Neural crest cell (in vitro differentiated cells): Measurements from ENCODE around the gene XYLT1. TPM values are rescaled to one million over a fixed set of nuclear protein-coding genes. Genes with fewer than 3 reads are reported as not detected.

Source experiments
- DNase-seq: peaks from one replicate; pipeline ENCODE4 v3.0.0; 2021; ENCODE audit warnings: low read depth, mixed read lengths, low spot score
- H3K27ac Mint-ChIP-seq: one replicate; pipeline ENCODE4 v1.8.0; 2021; ENCODE audit warnings: mild to moderate bottlenecking, mixed read lengths; ENCODE audit not compliant: unreplicated experiment
- H3K27me3 Mint-ChIP-seq: 2 replicates; pipeline ENCODE4 v1.8.0; 2021; ENCODE audit warnings: low read depth, mild to moderate bottlenecking, mixed read lengths
- H3K36me3 Mint-ChIP-seq: 2 replicates; pipeline ENCODE4 v1.8.0; 2021; ENCODE audit warnings: low read depth, mild to moderate bottlenecking, mixed read lengths
- H3K4me1 Mint-ChIP-seq: 2 replicates; pipeline ENCODE4 v1.8.0; 2021; ENCODE audit warnings: mixed read lengths
- H3K4me3 Mint-ChIP-seq: one replicate; pipeline ENCODE4 v1.8.0; 2021; ENCODE audit warnings: mild to moderate bottlenecking, mixed read lengths
- H3K9me3 Mint-ChIP-seq: 2 replicates; pipeline ENCODE4 v1.8.0; 2021; ENCODE audit warnings: mixed read lengths
- total RNA-seq: library from RNA; stranded (reverse); gene quantifications from 2 replicates; pipeline ENCODE4 v1.2.1, GENCODE V29; 2021
- TF ChIP-seq, protein P1 (sequence below): fragments of 200-600 bp; sonication (generic); conservative IDR thresholded peaks from 2 replicates; pipeline ENCODE4 v1.5.0; 2021; ENCODE audit warnings: antibody characterized with exemption, mild to moderate bottlenecking

XYLT1 gene
- total RNA-seq, 1 donor from 2014 or later: 15.0 TPM

DNA sequence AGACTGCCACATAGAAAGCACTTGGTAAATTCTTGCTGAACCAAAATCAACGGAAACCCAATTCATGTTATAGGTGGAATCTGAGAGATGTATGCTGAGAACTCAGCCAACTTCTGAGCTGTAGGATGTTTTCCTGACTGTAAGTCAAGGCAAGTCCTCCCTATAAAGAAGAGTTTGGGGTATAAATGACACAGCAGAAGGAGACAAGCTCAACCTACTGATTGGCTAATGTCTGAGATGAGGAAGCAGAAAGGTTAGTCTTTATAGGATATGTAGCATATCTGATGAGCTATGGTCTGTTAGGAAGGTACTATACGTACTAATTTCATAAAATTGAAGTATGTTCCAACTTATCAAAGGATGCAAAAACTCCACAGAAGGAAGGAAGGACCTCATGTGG lies 99.5 kb downstream of the XYLT1 start:
- TF ChIP-seq, protein P1, sequence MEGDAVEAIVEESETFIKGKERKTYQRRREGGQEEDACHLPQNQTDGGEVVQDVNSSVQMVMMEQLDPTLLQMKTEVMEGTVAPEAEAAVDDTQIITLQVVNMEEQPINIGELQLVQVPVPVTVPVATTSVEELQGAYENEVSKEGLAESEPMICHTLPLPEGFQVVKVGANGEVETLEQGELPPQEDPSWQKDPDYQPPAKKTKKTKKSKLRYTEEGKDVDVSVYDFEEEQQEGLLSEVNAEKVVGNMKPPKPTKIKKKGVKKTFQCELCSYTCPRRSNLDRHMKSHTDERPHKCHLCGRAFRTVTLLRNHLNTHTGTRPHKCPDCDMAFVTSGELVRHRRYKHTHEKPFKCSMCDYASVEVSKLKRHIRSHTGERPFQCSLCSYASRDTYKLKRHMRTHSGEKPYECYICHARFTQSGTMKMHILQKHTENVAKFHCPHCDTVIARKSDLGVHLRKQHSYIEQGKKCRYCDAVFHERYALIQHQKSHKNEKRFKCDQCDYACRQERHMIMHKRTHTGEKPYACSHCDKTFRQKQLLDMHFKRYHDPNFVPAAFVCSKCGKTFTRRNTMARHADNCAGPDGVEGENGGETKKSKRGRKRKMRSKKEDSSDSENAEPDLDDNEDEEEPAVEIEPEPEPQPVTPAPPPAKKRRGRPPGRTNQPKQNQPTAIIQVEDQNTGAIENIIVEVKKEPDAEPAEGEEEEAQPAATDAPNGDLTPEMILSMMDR: no peak
- H3K4me1 Mint-ChIP-seq: peaks cover 75% of the 10 kb centered on the region
- no peak for DNase-seq
- no peaks in the 10 kb centered on the region for H3K27me3 Mint-ChIP-seq
- no peak overlapping the region for H3K4me3 Mint-ChIP-seq
- H3K9me3 Mint-ChIP-seq: no peaks in the 10 kb centered on the region
- no peaks in the 10 kb centered on the region for H3K36me3 Mint-ChIP-seq
- peak overlapping the region; percentile 83 for H3K27ac Mint-ChIP-seq

DNA sequence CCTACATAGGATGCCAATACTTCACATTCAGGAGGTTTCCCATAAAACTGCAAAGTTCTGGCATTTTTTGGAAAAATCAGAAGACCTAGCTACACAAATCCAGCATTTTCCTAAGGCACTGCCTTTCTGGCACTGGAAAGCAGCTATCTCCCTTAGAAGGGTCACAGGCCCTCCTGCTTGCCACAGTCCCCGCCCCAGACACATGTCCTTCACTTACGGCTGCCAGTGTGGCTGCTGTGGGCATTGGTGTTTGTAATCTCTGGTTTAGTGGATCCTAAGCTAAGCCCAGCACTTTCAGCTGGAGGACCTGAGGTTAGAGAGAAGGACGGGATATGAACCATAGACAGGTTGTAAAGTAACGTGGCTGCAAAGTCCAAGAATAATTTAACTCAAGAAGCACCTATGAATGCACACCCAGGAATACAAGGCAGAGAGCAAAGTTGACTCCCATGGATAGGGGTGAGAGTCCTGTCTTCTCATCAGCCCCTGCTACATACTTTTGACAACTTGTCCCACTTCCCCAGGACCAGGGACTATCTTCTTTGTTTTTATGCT lies 100.0 kb downstream of the XYLT1 start:
- Mint-ChIP-seq H3K4me1 (peaks cover 70% of the 10 kb centered on the region), H3K36me3 (no peaks in the 10 kb centered on the region), H3K27me3 (no peaks in the 10 kb centered on the region), H3K9me3 (no peaks in the 10 kb centered on the region), H3K27ac (peak overlapping the region; percentile 83), H3K4me3 (peak overlapping the region; percentile 82)
- DNase-seq: no peak
- TF ChIP-seq, protein P1: no peak

DNA sequence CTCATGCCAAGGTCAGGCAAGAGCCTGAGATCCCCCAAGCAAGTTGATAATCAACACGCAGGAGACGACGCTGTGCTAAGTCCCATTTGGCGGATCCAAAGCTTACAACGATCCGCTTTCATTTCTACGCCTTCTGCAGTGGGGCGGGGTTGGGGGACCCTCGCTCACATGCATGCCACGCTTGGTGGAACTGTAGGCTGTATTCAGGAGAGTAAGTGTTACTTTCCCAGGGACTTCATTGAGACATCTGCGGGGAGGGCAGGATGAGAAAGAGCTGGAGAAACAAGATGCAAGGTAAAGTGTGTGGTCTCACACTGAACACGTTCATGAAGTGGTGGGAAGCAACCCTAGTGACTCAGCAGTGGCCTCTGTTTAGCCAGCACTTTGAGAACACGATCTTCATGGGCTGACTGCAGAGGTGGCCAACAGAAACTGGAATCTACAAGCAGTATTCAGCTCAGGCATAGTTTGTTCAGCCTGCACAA lies 100.5 kb downstream of the XYLT1 start:
- Mint-ChIP-seq H3K27me3 (no peaks in the 10 kb centered on the region), H3K4me3 (peak overlapping the region; percentile 82), H3K36me3 (no peaks in the 10 kb centered on the region), H3K4me1 (peaks cover 71% of the 10 kb centered on the region), H3K27ac (peak overlapping the region; percentile 83), H3K9me3 (no peaks in the 10 kb centered on the region)
- TF ChIP-seq, protein P1: no peak
- DNase-seq: no peak

DNA sequence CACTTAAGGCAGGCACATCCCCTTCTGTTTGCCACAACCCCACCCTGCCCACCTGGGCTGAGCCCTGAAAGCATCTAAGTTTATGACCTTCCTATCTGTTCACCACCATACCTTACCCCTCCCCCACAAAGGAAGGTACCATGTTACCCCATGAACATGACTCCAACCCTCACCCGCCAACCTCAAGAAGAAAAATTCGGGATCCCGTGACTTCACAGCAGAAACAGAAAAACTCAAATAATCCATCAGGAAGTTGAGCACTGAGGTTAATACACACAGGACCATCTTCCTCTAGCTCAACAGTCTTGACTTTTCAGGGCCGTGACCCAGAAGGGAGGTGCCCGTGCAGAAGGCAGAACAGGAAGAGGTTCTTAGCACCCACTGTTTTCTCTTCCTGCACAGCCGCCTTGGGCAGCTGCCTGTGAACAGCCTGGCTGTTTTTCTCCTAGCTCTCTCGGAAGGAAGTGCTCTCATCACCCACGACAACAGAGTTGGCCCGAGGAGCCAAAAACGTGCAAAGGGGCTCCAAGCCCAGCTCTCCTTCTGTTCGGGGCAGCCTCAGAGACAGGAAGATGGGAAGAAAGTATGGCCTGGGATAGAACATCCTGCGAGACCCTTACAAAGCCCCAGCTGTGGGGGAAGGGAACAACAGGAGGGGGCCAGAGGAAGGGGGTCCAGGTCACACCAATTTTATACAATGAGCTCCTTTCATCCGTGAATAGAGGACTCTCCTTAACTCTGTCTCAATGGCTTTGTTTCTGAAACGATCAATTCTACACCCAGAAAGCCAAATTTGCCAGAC lies 101.1 kb downstream of the XYLT1 start:
- DNase-seq: peak; percentile 25
- no peaks in the 10 kb centered on the region for H3K27me3 Mint-ChIP-seq
- H3K4me1 Mint-ChIP-seq: peaks cover 72% of the 10 kb centered on the region
- no peaks in the 10 kb centered on the region for H3K36me3 Mint-ChIP-seq
- peak overlapping the region; percentile 82 for H3K4me3 Mint-ChIP-seq
- TF ChIP-seq, protein P1: no peak
- H3K27ac Mint-ChIP-seq: peak overlapping the region; percentile 83
- no peaks in the 10 kb centered on the region for H3K9me3 Mint-ChIP-seq

DNA sequence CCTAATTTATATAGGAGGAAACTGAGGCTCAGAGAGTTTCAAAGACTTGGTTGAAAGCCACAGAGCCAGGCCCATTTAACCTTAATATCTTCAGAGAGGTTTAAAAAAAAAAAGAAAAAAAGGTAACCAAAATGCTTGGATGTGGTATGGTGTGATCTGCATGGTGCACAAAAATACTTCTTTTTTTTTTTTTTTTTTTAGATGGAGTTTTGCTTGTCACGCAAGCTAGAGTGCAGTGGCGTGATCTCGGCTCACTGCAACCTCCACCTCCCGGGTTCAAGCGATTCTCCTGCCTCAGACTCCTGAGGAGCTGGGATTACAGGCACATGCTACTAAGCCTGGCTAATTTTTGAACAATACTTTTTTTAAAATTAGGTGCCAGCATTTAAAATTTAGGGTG lies 101.8 kb downstream of the XYLT1 start:
- H3K9me3 Mint-ChIP-seq: no peaks in the 10 kb centered on the region
- H3K27ac Mint-ChIP-seq: peak overlapping the region; percentile 83
- H3K4me1 Mint-ChIP-seq: peaks cover 75% of the 10 kb centered on the region
- H3K36me3 Mint-ChIP-seq: no peaks in the 10 kb centered on the region
- H3K4me3 Mint-ChIP-seq: peak overlapping the region; percentile 82
- no peaks in the 10 kb centered on the region for H3K27me3 Mint-ChIP-seq
- no peak for DNase-seq
- TF ChIP-seq, protein P1: no peak
